ENCODE measurements around the gene KCNRG.
A peak's percentile ranks its signal among the peaks of the same experiment; 100 is the strongest.
"Not testable (repeated sequence)": the region's sequence is repeated elsewhere in the genome, so short reads cannot be mapped to it uniquely, and the experiment has no call there.

KCNRG gene

DNA sequence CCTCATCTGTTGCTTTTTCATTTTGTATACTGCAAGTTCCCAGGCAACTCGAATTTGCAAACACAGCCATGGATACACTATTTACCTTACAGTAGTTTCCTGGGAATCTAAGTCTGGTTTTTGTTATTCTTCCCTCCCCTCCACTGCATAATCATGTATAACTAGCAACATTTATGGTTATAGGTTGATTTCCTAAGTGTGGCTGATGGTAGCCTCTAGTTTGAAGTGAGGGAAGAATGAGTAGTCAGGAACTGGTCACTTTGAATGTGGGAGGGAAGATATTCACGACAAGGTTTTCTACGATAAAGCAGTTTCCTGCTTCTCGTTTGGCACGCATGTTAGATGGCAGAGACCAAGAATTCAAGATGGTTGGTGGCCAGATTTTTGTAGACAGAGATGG lies at the start of gene KCNRG:
TSS of gene KCNRG (plus strand) at position 187 of the 400 bp plus-strand sequence. CDS start at position 237, 50 bp downstream.
- no peak for DNase-seq (ENCODE audit: low read depth in 2 of 2, low spot score in 1 of 2)

DNA sequence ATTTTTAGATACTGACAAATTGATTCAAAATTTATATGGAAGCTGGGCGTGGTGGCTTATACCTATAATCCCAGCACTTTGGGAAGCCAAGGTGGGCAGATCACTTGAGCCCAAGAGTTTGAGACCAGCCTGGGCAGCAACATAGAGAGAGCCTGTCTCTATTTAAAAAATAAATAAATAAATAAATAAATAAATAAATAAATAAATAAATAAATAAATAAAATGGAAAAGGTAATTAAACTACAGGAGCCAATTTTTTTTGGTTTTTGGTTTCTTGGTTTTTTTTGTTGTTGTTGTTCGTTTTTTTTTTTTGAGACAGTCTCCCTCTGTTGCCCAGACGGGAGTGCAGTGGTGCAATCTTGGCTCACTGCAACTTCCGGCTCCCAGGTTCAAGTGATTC lies 47.8 kb upstream of the KCNRG start:
- no peak for DNase-seq (ENCODE audit: low read depth in 2 of 2, low spot score in 1 of 2)

DNA sequence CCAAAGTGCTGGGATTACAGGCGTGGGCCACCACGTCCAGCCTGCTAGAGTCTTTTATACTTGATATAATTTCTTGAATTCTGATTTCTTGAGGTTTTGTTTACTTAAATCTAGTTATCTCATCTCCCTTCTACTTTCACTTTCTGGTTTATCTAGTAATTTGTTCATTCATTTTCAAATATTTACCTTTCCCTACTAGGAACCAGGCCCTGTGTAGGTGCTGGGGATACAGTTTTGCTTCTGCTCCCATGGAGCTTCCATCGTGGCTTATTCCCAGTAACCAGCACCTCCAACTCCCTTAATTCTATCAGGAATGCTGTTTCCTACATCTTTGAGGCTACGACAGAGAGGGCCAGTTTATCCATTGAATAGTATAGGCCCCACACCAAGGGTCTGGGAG lies 42.5 kb upstream of the KCNRG start:
- DNase-seq (ENCODE audit: low read depth in 2 of 2, low spot score in 1 of 2): no peak

DNA sequence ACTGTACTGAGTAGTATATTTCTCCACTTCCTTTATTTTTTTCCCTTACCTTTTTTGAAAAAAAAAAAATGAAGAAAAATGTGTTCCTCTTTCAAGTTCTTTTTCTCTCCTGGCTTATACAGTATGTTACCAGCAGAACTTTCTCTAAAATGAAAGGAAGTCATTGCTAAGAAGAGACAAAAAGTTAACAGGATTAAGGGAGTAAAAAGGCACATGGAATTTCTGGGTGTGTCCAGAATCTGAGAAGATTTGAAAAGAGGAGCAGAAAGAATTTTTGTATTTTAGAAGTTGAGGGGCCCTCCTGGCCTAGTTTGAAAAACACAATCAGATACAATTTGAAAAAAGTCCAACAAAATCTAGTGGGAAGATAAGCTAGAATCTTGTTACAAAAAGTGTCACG lies 39.4 kb upstream of the KCNRG start:
- DNase-seq (ENCODE audit: low read depth in 2 of 2, low spot score in 1 of 2): no peak

DNA sequence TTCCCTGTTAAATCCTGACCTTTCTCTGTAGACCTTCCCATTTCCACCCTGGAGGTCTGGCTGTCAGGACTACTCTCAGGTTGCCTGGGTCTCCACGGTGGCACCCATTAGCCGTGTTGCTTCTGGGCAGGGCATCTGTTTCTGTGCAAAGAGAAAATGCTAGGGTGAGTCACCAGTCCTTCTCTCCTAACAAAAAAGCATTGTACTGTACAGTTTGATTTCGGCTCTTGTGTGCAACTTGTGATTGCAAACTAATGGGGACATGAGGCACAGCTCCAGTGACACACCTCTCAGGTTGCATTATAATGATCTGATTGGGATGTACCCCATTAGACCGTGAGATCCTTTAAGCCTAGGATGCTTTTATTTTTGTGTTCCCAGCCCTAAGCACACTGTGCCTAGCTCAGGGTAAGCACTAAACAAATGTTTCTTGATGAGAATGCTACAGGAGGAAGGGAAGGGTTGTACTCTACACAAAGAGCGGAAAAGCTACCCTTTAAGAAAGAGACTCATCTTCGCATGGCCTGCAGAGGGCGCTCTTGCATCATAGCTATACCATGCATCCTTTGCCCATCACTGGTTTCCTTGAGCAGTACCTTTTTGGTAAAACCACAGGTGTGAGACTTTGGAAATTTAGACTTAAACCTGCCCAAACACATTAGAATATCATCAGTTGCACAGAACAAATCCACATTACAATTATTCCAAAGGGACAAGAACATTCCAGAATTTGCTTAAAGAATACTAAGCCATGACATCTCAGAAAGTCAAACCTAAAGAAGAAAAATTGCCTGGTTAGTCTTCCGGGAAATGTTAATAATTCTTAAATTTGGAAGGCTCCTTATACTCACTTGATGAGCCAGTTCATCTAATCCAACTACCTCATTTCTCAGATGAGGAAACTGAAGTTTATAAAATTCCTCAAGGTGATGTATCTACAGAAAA lies 38.7 kb upstream of the KCNRG start:
- peak; percentile 44 to 66 for DNase-seq (ENCODE audit: low read depth in 2 of 2, low spot score in 1 of 2)

GRCh38 chr13:49977992-49978391 lies 37.3 kb upstream of the KCNRG start:
- no peak for DNase-seq (ENCODE audit: low read depth in 2 of 2, low spot score in 1 of 2)

DNA sequence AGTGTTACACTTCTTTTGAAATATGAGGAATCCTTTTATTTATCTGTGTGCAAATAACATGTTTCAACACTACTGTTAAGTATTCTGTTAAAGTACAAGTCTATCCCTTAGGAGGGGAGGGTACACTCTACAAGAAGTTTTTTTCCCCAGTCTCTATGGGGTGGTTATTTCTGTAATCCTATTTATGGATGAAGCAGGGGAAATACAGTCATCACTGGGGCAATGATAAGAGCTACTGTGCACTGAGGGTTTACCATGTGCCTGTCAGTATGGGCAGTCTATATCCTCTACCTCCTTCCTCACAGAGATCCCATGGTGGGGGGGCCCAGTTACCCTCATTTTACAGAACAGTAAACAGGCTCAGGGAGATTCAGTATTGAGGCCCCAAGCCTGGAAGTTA lies 35.0 kb upstream of the KCNRG start:
- no peak for DNase-seq (ENCODE audit: low read depth in 2 of 2, low spot score in 1 of 2)

- DNase-seq (ENCODE audit: low read depth in 2 of 2, low spot score in 1 of 2): no peak
Measured at GRCh38 chr13:49985129-49985528, 30.1 kb upstream of the KCNRG start.

DNA sequence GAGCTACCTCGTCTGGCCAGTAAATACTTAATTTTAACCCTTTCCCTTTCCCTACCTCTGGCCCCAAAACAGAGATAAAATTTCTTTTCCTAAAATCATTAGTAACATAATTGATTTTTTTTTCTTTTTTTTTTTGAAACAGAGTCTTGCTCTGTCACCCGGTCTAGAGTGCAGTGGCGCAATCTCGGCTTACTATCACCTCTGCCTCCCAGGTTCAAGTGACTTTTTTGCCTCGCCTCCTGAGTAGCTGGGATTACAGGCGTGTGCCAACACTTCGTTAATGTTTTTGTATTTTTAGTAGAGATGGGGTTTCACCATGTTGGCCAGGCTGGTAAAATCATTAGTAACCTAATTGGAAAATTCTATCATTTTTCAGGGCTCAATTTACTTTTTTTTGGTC lies 28.8 kb upstream of the KCNRG start:
- DNase-seq (ENCODE audit: low read depth in 2 of 2, low spot score in 1 of 2): no peak

- DNase-seq (ENCODE audit: low read depth in 2 of 2, low spot score in 1 of 2): not testable (repeated sequence)
Measured at GRCh38 chr13:49990612-49991011, 24.6 kb upstream of the KCNRG start.

GRCh38 chr13:49993111-49993510 lies 22.1 kb upstream of the KCNRG start:
- DNase-seq (ENCODE audit: low read depth in 2 of 2, low spot score in 1 of 2): no peak

DNA sequence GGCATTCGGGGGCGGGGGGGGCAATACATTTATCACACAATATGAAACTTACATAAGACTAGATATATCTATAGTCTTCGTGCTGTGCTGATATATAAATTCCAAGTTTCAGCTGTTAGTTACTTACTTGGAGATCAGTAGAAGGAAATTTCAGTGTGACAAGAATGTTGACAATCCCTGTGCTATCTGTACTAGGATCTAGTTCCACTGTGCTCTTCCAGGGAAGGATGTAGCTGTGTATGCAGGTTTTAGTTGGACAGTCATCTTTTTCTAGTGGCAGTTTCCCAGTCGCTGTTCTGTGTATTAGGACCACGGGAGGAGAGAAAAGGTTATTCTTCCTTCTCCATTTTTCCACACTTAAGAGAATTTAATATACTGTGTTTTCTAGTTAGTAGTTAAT lies 21.6 kb upstream of the KCNRG start:
- DNase-seq (ENCODE audit: low read depth in 2 of 2, low spot score in 1 of 2): no peak

DNA sequence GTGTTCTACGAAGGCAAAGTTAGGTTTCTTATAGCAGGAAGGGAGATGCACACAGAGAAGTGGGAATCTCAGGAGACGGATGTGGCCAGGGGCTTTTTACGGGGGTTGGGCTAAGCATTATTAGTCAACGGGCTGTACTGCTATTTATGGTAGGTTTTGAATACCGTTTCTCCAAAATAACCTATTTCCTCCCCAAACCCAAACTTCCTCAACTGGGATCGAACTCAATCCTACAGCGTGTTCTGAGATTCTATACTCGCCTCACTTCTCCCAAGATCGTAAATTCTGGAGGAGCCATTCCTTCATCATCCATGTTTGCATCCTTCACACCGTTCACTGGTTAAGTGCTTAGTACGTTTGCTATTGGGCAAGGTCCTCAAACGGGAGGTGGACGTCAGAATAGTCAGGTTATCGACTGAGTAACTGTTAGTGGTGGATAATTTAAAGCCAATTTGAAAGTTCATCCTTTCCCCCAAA lies 19.6 kb upstream of the KCNRG start:
- DNase-seq (ENCODE audit: low read depth in 2 of 2, low spot score in 1 of 2): no peak

DNA sequence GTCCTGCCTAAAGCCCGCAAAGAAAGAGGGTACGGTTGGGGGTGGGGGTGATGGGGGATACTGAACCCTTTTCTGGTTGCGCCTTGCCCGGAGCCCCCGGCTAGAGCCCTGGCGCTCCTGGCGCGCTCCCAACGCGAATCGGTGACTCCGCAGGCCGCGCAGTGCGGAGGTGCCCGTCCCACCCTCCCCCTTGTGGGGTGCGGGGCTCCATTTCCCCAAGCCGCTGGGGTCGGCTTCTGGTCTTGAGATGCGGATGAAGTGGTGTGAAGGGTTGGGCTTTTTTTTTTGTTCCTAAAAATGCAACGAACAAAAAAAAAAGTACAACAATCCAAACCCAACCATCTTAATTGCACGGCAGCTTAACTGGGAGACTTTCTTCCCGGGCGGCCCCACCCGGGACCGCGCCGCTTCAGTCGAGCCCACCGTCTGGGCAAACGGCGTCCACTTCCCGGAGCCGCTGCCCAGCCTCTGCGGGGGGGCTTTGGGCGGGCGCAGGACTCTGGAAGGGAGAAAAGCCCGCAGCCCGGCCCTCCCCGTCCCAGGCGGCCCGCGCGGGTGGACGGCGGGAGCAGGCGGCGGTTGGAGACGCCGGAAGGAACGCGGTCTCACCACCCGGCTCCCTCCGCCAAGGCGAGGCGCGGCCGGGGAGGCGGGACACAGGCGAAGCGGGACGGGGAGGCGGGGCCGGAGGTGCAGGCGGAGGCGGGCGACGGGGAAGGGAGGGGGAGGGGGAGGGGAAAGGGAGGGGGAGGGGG lies 18.9 kb upstream of the KCNRG start:
- DNase-seq (ENCODE audit: low read depth in 2 of 2, low spot score in 1 of 2): peak; percentile 61 to 73

DNA sequence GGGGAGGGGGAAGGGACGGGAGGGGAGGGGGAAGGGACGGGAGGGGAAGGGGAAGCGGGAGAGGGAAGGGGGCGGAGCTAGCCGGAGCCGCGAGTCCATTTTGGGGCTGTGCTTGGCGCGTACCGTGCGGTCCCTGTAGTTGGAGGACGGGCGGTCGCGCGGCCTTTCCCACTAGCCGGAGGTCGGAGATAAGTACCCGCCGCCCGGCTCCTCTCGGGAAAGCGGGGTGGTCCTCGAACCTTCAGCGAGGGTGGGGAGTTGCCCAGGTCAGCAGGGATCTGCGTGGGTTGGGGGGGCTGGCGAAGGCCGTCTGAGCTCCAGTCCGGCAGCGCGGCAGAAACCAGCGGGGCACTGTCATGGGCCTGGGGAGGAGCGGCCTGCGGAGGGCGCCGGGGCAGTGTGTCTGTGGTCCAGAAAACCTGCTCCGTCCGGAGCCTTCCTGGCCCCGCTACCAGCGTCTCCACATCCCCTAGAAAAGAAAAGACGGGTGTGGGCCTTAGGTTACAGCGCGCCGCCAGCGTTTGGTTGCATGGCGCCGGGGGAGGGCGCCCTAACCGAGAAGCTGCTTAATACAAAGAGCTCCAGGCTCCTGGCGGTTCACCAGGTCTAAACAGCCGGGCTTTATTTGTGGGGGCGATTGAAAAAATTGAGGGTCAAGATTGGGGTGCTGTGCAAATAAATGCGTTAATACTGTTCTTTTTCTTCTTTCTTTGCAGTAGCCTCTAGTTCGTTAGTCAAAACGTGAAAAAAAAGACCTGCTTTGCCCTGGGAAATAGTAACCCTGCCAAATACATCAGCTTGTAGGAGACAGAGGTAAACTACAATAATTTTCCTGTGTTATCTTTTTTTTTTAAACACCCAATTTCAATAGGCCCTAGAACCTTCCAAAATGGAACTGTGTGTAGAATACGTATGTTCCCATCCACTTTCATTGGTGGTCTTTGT lies 18.0 kb upstream of the KCNRG start, which contains the start of gene TRIM13:
TSS of gene TRIM13 (plus strand) at position 92 of the 945 bp plus-strand sequence. CDS start 14,899 bp downstream, outside the sequence.
- peak; percentile 59 for DNase-seq (ENCODE audit: low read depth in 2 of 2, low spot score in 1 of 2)

DNA sequence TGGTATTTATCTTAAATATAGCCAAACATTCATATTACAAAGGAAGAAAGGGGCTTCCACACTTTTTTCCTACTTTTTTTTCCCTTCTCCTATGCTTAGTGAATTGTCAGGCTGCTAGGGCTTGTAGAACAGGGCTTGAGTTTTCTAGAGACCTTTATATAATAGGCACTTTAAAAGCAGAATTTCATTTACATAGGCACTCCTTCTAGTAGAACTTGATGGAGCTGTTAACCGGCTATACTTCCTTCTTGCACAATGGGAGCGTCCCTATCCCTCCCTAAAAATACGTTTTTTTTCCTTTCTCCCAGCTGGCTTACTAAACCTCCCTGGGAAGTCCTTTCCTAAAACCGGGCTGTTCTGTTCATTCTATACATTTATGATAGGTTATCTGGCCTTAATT lies 17.3 kb upstream of the KCNRG start:
- no peak for DNase-seq (ENCODE audit: low read depth in 2 of 2, low spot score in 1 of 2)

DNA sequence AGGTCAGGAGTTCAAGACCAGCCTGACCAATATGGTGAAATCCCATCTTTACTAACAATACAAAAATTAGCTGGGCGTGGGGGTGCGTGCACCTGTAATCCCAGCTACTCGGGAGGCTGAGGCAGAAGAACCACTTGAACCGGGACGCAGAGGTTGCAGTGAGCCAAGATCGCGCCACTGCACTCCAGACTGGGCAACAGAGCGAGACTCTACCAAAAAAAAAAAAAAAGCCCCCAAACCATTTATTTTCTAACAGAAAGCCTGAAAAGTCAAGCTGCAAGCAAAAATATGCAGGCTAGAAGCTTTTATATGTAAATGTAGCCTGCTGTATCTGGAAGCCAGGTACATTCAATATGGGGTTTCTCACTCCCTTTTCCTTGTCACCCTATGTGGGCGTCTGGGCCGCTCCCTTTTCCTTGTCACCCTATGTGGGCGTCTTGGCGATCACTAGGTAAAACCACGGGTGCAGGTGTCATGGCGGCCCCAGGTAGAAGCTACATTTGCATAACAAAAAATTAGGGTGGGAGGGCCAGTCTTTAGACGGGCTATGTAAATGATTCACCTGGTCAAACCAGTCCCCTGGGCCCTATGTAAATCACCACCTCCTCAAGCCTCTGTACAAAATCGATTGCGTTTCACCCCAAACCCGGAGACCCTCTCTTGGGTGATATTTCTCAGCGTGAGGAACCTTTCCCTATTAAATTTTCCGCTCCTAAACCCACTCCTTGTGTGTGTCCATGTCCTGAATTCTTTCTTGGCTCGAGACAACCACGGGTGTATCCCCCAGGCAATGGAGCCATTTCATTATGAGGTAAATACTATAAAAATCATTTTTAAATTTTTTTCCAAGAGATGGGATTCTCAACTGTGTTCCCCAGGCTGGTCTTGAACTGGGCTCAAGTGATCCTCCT lies 16.3 kb upstream of the KCNRG start:
- no peak for DNase-seq (ENCODE audit: low read depth in 2 of 2, low spot score in 1 of 2)

DNA sequence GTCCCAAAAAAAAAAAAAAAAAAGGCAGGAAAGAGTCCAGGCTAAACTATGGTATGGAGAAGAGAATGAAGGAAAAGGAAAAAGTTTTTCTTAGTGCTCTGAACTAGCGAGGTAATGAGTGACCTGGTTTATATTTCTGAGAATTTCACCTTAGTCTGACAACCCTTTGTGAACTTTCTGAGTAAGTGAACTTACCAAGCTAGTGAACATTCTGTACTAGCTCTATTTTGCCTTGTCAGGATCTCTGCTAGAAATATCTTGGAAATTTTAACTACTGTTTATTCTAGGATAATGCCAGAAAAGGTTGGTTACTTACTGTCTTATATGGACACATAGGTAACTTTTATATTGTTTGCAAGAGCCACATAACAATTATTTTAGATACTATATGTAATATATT lies 14.0 kb upstream of the KCNRG start:
- no peak for DNase-seq (ENCODE audit: low read depth in 2 of 2, low spot score in 1 of 2)

DNA sequence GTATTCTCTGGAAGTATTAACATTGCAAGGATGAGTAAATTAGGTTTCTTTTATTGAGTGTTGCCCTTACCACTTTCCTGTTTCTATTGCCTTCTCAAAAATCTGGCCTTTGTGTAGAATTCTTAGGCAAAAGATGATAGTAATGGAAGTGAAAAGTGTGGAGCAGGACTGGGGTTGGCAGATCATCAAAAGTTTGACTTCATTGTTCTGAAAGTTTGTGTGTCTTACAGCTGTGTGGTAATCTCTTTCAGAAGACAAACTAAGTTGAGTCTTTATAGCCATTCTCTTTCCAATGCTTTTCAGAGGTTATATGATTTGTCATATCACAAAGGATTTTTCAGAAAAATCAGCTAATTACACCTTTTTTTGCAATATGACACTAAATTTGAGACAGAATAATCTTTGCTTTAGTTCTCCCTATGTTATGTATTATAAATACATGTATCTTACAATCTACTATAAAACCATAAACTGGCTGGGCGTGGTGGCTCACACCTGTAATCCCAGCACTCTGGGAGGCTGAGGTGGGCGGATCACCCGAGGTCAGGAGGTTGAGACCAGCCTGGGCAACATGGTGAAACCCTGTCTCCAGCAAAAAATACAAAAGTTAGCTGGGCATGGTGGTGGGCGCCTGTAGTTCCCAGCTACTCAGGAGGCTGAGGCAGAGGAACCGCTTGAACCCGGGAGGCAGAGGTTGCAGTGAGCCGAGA lies 8.7 kb upstream of the KCNRG start:
- no peak for DNase-seq (ENCODE audit: low read depth in 2 of 2, low spot score in 1 of 2)
